Middle frontal gyrus (tissue), 1 donor: ENCODE results near the gene RUVBL2.

Experiments
- DNase-seq: peaks from one replicate; pipeline ENCODE4 v3.0.0-alpha.2; 2015; ENCODE audit warnings: low spot score; ENCODE audit errors: extremely low spot score

The RUVBL2 gene

GRCh38 chr19:48988286-48988685, 5.4 kb upstream of the RUVBL2 start:
- DNase-seq: no peak

DNA sequence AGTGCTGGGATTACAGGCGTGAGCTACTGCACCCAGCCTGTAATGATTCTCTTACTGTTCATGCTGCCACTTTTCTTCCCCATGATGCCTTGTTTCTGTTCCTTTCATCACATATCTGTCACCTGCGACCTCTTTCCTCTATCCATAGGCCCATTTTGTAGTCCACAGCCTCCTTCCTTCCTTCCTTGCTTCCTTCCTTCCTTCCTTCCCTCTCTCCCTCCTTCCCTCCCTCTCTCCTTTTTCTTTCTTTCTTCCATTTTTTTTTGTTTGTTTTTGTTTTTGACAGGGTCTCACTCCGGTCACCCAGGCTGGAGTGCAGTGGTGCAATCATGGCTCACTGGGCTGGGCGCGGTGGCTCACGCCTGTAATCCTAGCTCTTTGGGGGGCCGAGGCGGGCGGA, 4.8 kb upstream of the RUVBL2 start:
- no peak for DNase-seq

- no peak for DNase-seq
Observed at GRCh38 chr19:48989701-48990291, 3.9 kb upstream of the RUVBL2 start.

DNA sequence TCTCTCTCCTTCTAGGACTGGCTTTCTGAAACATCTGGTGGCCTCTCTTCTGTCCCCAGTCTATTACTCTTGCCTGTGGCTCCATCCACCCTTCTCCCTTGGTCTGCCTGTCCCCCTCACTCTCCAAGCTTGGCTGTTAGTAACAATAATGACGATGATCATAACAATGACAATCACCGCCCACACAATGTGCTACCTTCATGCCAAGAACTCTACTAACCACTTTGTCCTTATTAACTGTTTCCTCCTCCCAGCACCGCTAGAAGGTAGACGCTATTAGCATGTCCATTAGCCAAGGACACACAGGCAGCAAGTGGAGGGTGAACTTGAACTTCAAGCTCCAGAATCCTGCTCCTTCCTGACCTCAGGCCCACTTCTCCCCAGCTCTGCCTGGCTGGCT, 3.3 kb upstream of the RUVBL2 start:
- DNase-seq: no peak

DNA sequence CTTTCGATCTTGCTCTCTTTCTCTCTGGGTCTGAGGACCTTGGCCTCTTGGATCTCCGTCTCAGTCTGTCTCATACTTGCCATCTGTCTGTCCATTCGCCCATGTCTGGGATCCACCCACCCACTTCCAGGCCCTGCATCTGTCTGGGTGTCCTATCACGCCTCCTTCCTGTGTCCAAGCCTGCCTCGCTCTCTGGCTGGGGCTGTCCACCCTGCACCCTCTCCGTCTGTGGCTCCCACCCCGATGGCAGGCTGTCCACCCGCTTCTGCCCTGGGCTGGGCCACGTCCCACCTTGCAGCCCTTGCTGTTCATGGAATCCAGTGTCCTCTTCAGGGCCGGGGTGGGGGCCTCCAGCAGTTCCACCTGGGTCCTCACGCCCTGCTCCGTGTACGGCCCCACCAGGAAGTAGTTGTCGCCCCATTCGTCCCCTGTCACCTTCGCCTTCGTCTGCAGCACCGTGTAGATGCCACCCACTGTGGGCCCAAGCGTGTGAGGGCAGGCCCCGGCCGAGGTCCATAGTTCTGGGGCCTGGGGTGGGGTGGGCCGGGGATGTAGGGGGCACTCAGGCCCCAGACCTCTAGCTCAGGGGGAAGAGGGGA, 2.6 kb upstream of the RUVBL2 start:
- DNase-seq: no peak

GRCh38 chr19:48991873-48992580, 1.7 kb upstream of the RUVBL2 start:
- no peak for DNase-seq

- DNase-seq: no peak
Observed at GRCh38 chr19:48992581-48993174, 1.0 kb upstream of the RUVBL2 start.

- no peak for DNase-seq
Observed at GRCh38 chr19:48994035-48994386, 324 bp downstream of the RUVBL2 start.

DNA sequence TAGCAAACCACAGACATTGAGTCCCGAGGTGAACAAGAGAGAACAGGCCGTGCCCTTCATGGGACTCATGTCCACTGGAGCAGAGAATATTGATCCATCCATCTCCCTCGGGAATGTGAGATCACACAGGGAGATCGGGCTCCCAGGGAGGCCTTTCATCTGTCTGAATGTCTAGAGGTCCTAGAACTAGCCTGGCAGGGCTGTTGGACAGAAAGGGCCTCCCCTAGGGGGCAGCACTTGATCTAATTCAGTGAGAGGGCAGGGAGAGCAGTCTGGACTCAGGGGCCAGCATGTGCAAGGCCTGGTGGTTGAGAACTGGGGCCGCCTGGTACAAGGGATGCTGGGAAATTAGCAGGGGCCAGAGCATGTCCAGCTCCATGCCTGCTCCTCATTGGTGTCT, 4.3 kb downstream of the RUVBL2 start:
- no peak for DNase-seq

DNA sequence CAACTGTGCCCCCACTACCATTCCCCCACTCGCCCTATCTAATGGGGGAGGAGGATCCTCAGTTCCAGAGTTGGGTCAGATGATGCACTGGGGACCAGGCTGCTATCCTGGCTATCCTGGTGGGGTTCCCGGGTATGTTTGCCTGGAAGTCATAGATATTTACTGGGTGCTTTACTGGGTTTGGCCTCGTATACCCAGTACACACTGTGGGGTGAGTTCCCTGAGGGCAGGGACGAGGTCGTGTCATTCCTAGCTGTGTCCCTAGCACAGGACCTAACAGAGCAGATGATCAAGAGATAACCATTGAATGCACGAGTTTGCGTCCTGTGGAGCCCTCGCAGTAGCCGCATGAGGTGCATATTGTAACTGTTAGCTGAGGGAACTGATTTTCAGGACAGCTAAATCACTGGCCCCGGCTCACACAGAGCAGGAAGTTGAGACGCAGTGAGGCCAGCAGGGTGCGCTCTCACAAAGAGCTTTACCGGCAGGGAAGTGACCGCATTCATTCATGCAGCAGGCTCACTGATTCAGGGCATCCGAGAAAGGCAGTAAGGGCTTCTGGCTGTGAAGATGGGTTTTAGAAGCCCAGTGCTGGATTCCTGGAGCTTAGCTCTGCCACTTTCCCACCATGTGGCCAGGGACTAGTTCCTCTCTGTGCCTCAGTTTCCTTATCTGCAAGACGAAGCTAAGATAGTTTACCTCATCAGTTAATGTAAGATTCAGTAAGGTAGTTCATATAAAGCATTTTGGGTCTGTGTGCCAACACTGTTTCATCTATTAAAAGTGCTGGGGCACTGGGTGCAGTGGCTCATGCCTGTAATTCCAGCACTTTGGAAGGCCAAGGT, 6.0 kb downstream of the RUVBL2 start:
- DNase-seq: no peak

DNA sequence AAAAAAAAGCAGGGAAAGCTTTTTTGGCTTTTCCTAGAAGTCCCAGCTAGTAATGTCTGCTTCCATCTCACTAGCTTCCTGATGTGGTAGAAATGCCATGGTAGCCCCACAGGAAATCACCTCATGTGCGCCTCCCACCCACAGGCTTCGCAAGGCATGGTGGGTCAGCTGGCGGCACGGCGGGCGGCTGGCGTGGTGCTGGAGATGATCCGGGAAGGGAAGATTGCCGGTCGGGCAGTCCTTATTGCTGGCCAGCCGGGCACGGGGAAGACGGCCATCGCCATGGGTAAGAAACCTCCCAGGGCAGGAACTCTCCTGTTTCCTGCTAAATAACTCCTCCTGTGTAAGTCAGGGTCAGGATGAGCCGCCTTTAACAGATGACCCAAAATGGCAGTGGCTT, 10.4 kb downstream of the RUVBL2 start:
- no peak for DNase-seq

DNA sequence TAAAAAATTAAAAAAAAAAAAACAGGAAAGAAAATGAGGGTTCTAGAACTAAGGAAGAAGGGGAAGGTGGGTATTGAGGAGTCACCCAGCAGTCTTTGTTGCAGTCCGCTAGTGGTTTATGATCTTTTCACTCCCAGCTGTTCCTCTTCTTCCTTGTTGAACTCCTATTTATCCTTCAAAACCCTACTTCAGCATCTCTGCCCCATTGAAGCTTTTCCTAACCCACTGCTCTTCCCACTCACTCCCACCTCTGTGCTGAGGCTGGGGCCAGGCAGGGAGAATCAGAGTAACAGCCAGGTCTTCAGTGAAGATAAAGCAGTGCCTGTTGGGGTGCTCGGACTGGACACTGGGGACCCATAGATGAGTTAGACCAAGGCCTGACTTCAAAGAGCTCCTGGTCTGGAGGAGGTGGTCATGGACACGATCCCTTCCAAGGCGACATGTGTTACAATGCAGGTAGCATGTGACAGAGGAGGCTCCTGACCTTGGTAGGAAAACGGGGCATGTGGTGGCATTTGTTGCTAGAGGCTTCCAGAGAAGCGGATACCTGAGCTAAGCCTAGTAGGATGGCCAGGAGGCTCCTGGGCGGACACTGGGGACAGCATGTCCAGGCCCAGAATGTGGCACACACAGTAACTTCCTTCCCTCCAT, 11.4 kb downstream of the RUVBL2 start:
- no peak for DNase-seq

- no peak for DNase-seq
Observed at GRCh38 chr19:49006905-49007304, 13.2 kb downstream of the RUVBL2 start.

- no peak for DNase-seq
Observed at GRCh38 chr19:49009828-49010227, 16.1 kb downstream of the RUVBL2 start.

GRCh38 chr19:49010453-49010852, 16.8 kb downstream of the RUVBL2 start:
- DNase-seq: no peak

DNA sequence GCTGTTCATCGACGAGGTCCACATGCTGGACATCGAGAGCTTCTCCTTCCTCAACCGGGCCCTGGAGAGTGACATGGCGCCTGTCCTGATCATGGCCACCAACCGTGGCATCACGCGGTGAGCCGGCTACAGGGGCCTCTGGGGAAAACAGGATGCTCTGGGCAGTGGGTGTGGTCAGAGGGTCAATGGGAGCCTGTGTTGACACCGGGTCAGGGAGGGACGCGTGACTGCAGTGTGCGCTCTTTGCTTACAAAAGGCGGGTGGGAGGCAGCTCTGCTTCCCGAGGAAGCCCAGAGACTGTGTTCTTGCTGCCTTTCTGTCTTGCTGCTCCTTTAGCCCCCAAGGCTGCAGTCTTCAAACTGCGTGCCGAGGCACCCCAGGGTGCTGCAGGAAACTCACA, 17.5 kb downstream of the RUVBL2 start:
- DNase-seq: no peak

- no peak for DNase-seq
Observed at GRCh38 chr19:49014123-49014869, 20.6 kb downstream of the RUVBL2 start.

DNA sequence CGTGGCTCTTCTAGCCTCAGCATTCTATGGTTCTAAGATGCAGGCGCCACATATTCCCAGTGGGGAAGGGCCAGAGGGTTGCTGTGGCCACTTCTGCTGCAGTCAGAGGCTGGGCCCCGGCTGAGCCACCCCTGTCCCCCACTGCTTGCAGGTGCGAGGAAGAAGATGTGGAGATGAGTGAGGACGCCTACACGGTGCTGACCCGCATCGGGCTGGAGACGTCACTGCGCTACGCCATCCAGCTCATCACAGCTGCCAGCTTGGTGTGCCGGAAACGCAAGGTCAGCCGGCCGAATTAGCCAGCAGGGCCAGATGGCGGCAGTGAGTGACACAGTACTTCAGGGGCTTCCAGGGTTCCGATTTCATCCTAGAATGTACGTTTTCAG, 21.2 kb downstream of the RUVBL2 start:
- no peak for DNase-seq

GRCh38 chr19:49016067-49016839, 22.6 kb downstream of the RUVBL2 start:
- no peak for DNase-seq
